Jurkat, Clone E6-1 (cell line): ENCODE measurements around the gene DYNLL1.
"Not testable (repeated sequence)": the region's sequence is repeated elsewhere in the genome, so short reads cannot be mapped to it uniquely, and the experiment has no call there.

ENCODE experiments used
- DNase-seq: peaks from one replicate; pipeline ENCODE4 v3.0.0-alpha.2; 2011; ENCODE audit warnings: low read depth, low spot score
- H3K4me3 ChIP-seq: 2 replicates; pipeline ENCODE4 v1.5.1; 2011; ENCODE audit warnings: mild to moderate bottlenecking, low read length, control low read depth, moderate library complexity

Gene DYNLL1

GRCh38 chr12:120472521-120472920 lies 23.4 kb upstream of the DYNLL1 start:
- no peak for DNase-seq
- no peak overlapping the region for H3K4me3 ChIP-seq

GRCh38 chr12:120473807-120474615 lies 21.9 kb upstream of the DYNLL1 start:
- H3K4me3 ChIP-seq: no peak overlapping the region
- DNase-seq: no peak

- no peak for DNase-seq
- no peak overlapping the region for H3K4me3 ChIP-seq
Observed at GRCh38 chr12:120474616-120474960, 21.3 kb upstream of the DYNLL1 start.

GRCh38 chr12:120475643-120476042 lies 20.3 kb upstream of the DYNLL1 start:
- DNase-seq: no peak
- no peak overlapping the region for H3K4me3 ChIP-seq

- no peak overlapping the region for H3K4me3 ChIP-seq
- DNase-seq: no peak
Observed at GRCh38 chr12:120479458-120479857, 16.5 kb upstream of the DYNLL1 start.

- no peak overlapping the region for H3K4me3 ChIP-seq
- DNase-seq: no peak
Observed at GRCh38 chr12:120480211-120480610, 15.7 kb upstream of the DYNLL1 start.

- H3K4me3 ChIP-seq: no peak overlapping the region
- DNase-seq: peak; percentile 67
Observed at GRCh38 chr12:120481022-120481767, 14.7 kb upstream of the DYNLL1 start.

- no peak for DNase-seq
- no peak overlapping the region for H3K4me3 ChIP-seq
Observed at GRCh38 chr12:120483621-120484020, 12.3 kb upstream of the DYNLL1 start.

- no peak for DNase-seq
- no peak overlapping the region for H3K4me3 ChIP-seq
Observed at GRCh38 chr12:120485961-120486881, 9.7 kb upstream of the DYNLL1 start.

- not testable (repeated sequence) for DNase-seq, H3K4me3 ChIP-seq
Observed at GRCh38 chr12:120487552-120487951, 8.4 kb upstream of the DYNLL1 start.

- DNase-seq: no peak
- no peak overlapping the region for H3K4me3 ChIP-seq
Observed at GRCh38 chr12:120488057-120488640, 7.8 kb upstream of the DYNLL1 start.

GRCh38 chr12:120489018-120489417 lies 6.9 kb upstream of the DYNLL1 start:
- DNase-seq: no peak
- H3K4me3 ChIP-seq: no peak overlapping the region

- no peak overlapping the region for H3K4me3 ChIP-seq
- no peak for DNase-seq
Observed at GRCh38 chr12:120490325-120490724, 5.6 kb upstream of the DYNLL1 start.

- DNase-seq: no peak
Observed at GRCh38 chr12:120490833-120491512, 4.9 kb upstream of the DYNLL1 start.

GRCh38 chr12:120495186-120495730 lies 655 bp upstream of the DYNLL1 start:
- no peak for DNase-seq
- H3K4me3 ChIP-seq: peak overlapping the region; percentile 89

More at GRCh38 chr12:120490833-120491512, 4.9 kb upstream of the DYNLL1 start:
- no peak overlapping the region for H3K4me3 ChIP-seq

- peak; percentile 37 for DNase-seq
- H3K4me3 ChIP-seq: peak overlapping the region; percentile 89
Observed at GRCh38 chr12:120496413-120497340, 764 bp downstream of the DYNLL1 start.

- H3K4me3 ChIP-seq: peak overlapping the region; percentile 89
- DNase-seq: no peak
Observed at GRCh38 chr12:120497524-120498150, 1.7 kb downstream of the DYNLL1 start.
